Epidermal melanocyte (primary cell): ENCODE measurements around the gene SUPT3H.

Experiments
- DNase-seq: peaks from one replicate; pipeline ENCODE4 v3.0.0; 2011; ENCODE audit warnings: low spot score; ENCODE audit not compliant: insufficient read length

SUPT3H gene

GRCh38 chr6:45256697-45257695 is 120.7 kb downstream of the SUPT3H start:
- no peak for DNase-seq

- no peak for DNase-seq
Observed at GRCh38 chr6:45255434-45255833, 122.3 kb downstream of the SUPT3H start.

GRCh38 chr6:45254253-45254652 is 123.5 kb downstream of the SUPT3H start:
- DNase-seq, result no peak

- no peak for DNase-seq
Observed at GRCh38 chr6:45253453-45253852, 124.3 kb downstream of the SUPT3H start.

GRCh38 chr6:45231660-45232059 is 146.1 kb downstream of the SUPT3H start:
- DNase-seq, result no peak

GRCh38 chr6:45229416-45229815 is 148.3 kb downstream of the SUPT3H start:
- no peak for DNase-seq

GRCh38 chr6:45226081-45226480 is 151.7 kb downstream of the SUPT3H start:
- no peak for DNase-seq

GRCh38 chr6:45222380-45222779 is 155.4 kb downstream of the SUPT3H start:
- no peak for DNase-seq

- DNase-seq, result no peak
Observed at GRCh38 chr6:45215759-45216158, 162.0 kb downstream of the SUPT3H start.

- DNase-seq, result no peak
Observed at GRCh38 chr6:45212976-45213375, 164.8 kb downstream of the SUPT3H start.

GRCh38 chr6:45209762-45210161 is 168.0 kb downstream of the SUPT3H start:
- DNase-seq, result no peak

- no peak for DNase-seq
Observed at GRCh38 chr6:45206793-45207492, 170.8 kb downstream of the SUPT3H start.

GRCh38 chr6:45201484-45201883 is 176.2 kb downstream of the SUPT3H start:
- no peak for DNase-seq

GRCh38 chr6:45200510-45200909 is 177.2 kb downstream of the SUPT3H start:
- DNase-seq, result no peak

- DNase-seq, result no peak
Observed at GRCh38 chr6:45199554-45199953, 178.2 kb downstream of the SUPT3H start.

- no peak for DNase-seq
Observed at GRCh38 chr6:45196121-45196520, 181.6 kb downstream of the SUPT3H start.

- no peak for DNase-seq
Observed at GRCh38 chr6:45195137-45195536, 182.6 kb downstream of the SUPT3H start.

GRCh38 chr6:45192556-45192955 is 185.2 kb downstream of the SUPT3H start:
- no peak for DNase-seq

- no peak for DNase-seq
Observed at GRCh38 chr6:45191414-45191813, 186.3 kb downstream of the SUPT3H start.

GRCh38 chr6:45187836-45188235 is 189.9 kb downstream of the SUPT3H start:
- DNase-seq, result no peak

- DNase-seq, result no peak
Observed at GRCh38 chr6:45185403-45186251, 192.1 kb downstream of the SUPT3H start.

GRCh38 chr6:45184937-45185336 is 192.8 kb downstream of the SUPT3H start:
- no peak for DNase-seq
